Retina (tissue), 1 donor: ENCODE data around the gene PRCD.
A peak's percentile ranks its signal among the peaks of the same experiment; 100 is the strongest.
"Not testable (repeated sequence)": the region's sequence is repeated elsewhere in the genome, so short reads cannot be mapped to it uniquely, and the experiment has no call there.

Experiments used
- DNase-seq: peaks from one replicate; pipeline ENCODE4 v3.0.0-alpha.2; 2016

The PRCD gene

GRCh38 chr17:76506408-76507345, 33.2 kb upstream of the PRCD start:
- peak; percentile 92 for DNase-seq

GRCh38 chr17:76508472-76509063, 31.3 kb upstream of the PRCD start:
- not testable (repeated sequence) for DNase-seq

GRCh38 chr17:76510831-76511244, 29.0 kb upstream of the PRCD start:
- no peak for DNase-seq

- no peak for DNase-seq
Observed at GRCh38 chr17:76511668-76512365, 28.0 kb upstream of the PRCD start.

GRCh38 chr17:76512366-76513305, 27.2 kb upstream of the PRCD start:
- DNase-seq = no peak

- DNase-seq = no peak
Observed at GRCh38 chr17:76513306-76513692, 26.5 kb upstream of the PRCD start.

GRCh38 chr17:76514355-76514754, 25.5 kb upstream of the PRCD start:
- not testable (repeated sequence) for DNase-seq

- DNase-seq = no peak
Observed at GRCh38 chr17:76515274-76515949, 24.4 kb upstream of the PRCD start.

- DNase-seq = no peak
Observed at GRCh38 chr17:76517638-76518038, 22.2 kb upstream of the PRCD start.

- DNase-seq = no peak
Observed at GRCh38 chr17:76519048-76519966, 20.5 kb upstream of the PRCD start.

- no peak for DNase-seq
Observed at GRCh38 chr17:76521262-76521661, 18.6 kb upstream of the PRCD start.

GRCh38 chr17:76521683-76522082, 18.2 kb upstream of the PRCD start:
- not testable (repeated sequence) for DNase-seq

- DNase-seq = peak; percentile 92
Observed at GRCh38 chr17:76523084-76524037, 16.5 kb upstream of the PRCD start.

GRCh38 chr17:76524598-76525512, 15.0 kb upstream of the PRCD start:
- peak; percentile 45 for DNase-seq

- DNase-seq = not testable (repeated sequence)
Observed at GRCh38 chr17:76525513-76525833, 14.4 kb upstream of the PRCD start.

- not testable (repeated sequence) for DNase-seq
Observed at GRCh38 chr17:76527016-76527415, 12.8 kb upstream of the PRCD start.

GRCh38 chr17:76527430-76528111, 12.3 kb upstream of the PRCD start:
- DNase-seq = peak; percentile 64

GRCh38 chr17:76528156-76528527, 11.7 kb upstream of the PRCD start:
- no peak for DNase-seq
